Inferior parietal cortex (tissue), 1 donor: ENCODE measurements around the gene TNRC6C.
A peak's percentile ranks its signal among the peaks of the same experiment; 100 is the strongest.
"Not testable (repeated sequence)": the region's sequence is repeated elsewhere in the genome, so short reads cannot be mapped to it uniquely, and the experiment has no call there.

Experiments used
- DNase-seq: peaks from one replicate; pipeline ENCODE4 v3.0.0-alpha.2; 2016; ENCODE audit errors: extremely low spot score

TNRC6C gene

GRCh38 chr17:77929871-77930436 is 28.5 kb upstream of the TNRC6C start:
- no peak for DNase-seq

GRCh38 chr17:77930780-77931768 is 27.4 kb upstream of the TNRC6C start:
- DNase-seq: no peak

- DNase-seq: no peak
Observed at GRCh38 chr17:77933777-77934398, 24.6 kb upstream of the TNRC6C start.

DNA sequence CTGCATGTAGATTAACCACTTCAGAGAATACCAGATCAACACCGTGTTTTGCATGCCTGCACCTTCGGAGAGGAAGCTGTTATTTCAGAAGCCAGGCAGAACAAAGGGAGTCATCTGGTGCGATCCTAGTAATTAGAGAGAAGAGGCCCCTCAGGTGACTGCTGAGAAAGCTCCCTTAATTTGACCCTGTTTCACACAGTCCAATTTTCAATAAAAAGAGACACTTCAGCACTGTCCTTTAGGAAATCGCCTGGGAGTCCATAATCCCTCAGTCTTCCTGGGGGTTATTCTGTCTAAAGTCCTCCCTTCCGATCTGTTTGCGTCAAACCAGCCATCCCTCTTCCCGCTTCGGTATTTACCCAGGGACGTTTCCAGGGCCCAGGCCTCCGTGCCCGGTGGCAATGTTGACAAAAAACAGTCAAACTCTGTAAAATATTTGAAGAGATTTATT is 23.4 kb upstream of the TNRC6C start:
- DNase-seq: no peak

DNA sequence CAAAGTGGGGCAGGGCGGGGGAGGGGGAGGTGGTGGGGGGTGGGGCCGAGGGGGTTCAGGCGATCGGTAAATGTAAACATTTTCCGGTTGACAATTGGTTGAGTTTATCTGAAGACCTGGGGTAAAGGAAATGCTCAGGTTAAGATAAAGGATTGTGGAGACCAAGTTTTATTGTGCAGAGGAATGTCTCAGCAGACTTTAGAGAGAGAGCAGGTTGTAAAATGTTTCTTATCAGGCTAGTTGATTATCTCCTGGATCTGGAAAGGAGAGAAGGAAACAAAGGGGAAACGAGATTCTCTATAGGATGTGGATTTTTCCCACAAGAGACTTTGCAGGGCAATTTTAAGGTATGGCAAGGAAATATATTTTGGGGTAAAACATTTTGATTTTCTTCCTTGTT is 22.8 kb upstream of the TNRC6C start:
- DNase-seq: not testable (repeated sequence)

GRCh38 chr17:77936881-77937280 is 21.6 kb upstream of the TNRC6C start:
- no peak for DNase-seq

- DNase-seq: no peak
Observed at GRCh38 chr17:77941004-77941403, 17.5 kb upstream of the TNRC6C start.

DNA sequence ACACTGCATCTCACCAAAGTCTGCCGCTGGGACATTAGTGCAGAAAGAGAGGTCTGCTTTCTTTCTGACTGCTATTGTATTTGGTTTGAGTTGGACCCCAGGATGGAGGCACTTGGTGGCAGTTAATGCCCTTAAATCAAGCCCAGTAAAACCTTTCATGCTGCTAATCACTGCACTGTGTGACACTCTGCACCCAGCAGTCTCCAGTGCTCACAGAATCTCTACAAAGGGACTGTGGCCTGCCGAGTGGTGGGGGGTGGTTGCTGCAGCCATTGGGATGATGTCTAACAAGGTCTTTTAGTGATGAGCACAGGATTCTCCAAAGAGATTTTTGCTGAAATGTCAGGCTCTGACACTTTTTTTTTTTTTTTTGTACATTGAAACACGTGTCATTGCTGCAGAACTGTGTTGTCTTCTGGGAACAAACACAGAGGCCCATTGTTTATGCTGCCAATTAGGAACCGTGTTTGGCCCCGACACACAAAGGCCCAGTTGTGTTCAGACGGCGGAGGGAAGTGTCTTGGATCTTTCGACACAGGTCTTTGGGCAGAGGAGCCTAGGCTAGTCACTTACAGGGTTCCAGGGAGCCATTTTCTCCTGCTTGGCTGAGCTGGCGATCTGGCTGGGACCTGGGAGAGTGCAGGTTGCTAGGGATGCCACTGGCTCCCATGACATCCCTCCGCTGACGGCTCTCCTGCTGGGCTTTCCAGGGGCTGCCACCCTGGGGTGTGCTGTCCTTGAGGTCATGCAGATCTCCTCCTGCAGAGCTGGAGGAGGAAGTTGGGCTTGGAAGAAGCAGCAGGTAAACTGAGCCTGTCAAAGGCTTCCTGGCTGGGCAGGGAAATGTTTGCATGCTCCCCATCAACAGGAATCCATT is 16.2 kb upstream of the TNRC6C start:
- DNase-seq: peak; percentile 88

- DNase-seq: no peak
Observed at GRCh38 chr17:77943971-77944370, 14.5 kb upstream of the TNRC6C start.

GRCh38 chr17:77944390-77945222 is 13.9 kb upstream of the TNRC6C start:
- no peak for DNase-seq

- DNase-seq: no peak
Observed at GRCh38 chr17:77946900-77947645, 11.4 kb upstream of the TNRC6C start.

GRCh38 chr17:77948690-77949114 is 9.8 kb upstream of the TNRC6C start:
- DNase-seq: peak; percentile 73

DNA sequence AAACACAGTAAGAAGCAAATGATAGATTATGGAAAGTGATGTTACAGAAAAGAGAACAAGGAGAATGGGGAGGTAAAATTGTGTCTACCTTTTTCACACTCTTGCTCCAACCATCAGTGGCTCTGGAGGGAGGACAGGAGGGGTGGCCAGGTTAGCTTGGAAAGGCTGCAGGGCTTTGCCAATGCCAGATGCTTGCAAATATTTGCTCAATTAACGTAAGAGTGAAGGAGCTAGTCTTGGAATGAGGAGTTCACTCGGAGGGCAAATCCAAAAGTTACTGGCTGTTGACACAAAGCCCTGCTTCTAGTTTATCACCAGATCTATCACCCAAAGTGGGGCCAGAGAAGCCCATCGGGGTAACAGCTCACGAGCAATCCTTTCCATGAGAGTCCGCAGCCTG is 7.4 kb upstream of the TNRC6C start:
- no peak for DNase-seq

DNA sequence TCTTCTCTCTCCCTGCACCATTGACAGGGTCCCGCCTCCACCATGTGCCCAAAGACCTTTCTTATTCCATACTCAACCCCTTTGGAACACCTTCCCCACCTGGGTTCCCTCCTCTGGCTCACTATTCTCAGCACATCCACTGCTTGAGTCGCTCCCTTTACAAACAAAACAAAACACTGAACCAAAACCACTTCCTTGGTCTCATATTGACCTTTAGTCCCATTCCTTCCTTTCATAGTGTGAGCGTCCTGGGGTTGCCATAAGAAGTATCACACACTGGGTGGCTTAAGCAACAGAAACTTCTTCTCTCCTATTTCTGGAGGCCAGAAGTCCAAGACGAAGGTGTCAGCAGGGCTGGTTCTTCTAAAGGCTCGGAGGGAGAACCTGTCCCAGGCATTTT is 6.1 kb upstream of the TNRC6C start:
- DNase-seq: no peak

- DNase-seq: peak; percentile 64
Observed at GRCh38 chr17:77957235-77957856, 1.2 kb upstream of the TNRC6C start.

DNA sequence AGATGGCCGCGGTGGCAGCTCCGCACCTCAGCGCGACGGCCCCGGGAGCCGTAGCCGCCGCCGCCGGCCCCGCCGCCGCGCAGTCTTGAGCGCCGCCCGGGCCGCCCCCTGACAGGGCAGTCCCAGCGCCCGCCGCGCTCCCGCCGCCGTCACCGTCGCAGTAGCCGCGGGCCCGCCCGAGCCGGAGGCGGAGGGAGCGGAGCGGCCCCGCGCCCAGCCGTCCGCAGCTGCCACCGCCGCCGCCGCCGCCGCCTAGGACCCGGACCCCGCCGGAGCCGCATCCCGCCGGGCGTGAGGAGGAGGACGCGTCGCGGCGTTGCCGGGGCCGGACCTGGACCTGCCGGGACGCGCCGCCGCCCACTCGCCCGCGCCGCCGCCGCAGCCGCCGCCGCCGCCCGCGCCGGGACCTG is 218 bp downstream of the TNRC6C start:
- DNase-seq: no peak

- DNase-seq: no peak
Observed at GRCh38 chr17:77959126-77959925, 823 bp downstream of the TNRC6C start.

DNA sequence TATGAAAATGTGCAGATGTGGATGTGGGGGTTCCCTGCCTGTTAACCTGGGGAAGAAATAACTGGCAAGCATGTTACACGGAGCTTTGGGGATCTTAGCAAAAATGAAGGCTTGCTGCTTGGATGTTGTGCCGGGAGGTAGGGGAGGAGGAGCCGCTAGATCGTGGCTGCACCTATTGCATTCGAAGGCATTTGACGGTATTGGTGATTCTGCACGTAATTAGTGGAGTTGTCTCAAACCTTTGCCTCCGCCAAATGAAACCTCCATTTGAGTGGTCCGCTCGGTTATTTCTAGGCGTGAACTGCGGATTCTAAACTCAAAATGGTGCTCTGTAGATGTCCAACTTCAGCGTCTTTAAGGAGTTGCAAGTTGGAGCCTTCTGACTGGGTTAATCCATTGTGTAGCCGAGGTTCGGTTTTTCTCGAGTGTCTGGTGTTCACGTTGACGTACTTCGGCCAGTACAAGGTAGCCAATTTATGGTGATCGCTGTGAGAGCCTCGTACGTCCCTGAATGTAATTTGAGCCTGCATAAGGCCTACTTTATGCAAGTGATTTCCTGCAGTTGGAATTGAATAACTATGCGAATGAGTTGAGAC is 1.5 kb downstream of the TNRC6C start:
- peak; percentile 52 for DNase-seq
